Right hindlimb (tissue), 1 donor: ENCODE data around the gene TRIP12.
A peak's percentile ranks its signal among the peaks of the same experiment; 100 is the strongest.
"Not testable (repeated sequence)": the region's sequence is repeated elsewhere in the genome, so short reads cannot be mapped to it uniquely, and the experiment has no call there.

Experiments used
- DNase-seq: peaks from one replicate; pipeline ENCODE4 v3.0.0-alpha.2; 2018

TRIP12 gene

DNA sequence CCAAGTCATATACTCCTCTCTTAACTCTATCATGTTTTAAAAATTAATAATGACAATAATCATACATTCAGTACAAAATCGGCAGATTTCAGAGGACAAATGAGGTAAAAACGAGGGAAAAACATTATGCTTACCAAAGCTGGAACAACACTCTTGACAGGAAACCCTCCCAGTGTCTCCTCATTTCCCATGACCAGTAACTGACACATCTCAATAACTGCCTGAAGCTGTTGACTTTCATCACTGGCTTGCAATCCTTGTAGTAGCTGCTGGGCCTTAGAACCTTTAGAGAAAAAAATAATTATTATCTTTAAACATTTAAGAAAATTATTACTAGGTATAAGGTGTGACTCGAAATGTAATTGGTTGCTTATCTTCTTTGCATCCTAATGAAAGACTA, 103.6 kb downstream of the TRIP12 start:
- DNase-seq, result no peak

DNA sequence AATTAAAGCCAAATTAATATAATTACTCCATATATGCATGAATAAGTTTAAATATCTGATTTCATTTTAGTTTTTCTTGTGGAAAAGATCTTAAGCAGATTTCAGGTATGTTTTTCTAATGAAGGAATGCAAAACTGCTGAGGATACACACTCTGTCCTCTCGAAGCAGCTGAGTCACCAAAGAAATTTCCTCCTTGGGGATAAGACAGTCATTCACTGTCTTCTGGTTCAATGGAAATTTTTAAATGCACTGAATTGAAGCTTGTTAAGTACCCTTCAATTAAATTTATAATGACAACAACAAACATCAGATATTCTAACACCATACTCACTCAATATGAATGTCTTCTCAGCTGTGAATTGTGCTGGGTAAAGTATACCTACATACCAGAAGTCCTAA, 106.0 kb downstream of the TRIP12 start:
- no peak for DNase-seq

DNA sequence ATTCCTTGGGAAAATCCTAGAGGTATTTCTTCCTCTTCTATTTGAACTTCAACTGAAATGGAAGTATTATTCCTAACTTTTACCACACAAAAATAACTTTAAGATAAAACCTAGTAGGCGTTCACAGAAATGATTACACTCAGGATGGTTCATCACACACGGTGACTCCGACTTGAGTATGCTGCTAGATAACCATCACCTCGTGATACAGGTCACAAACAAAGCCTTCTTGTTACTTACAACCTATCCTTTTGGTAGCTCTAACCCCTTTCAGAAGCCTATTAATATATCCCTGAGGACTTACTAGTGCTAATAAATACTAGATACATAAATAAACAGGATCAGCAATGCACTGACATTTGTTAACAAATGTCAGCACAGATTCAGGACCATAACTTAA, 106.5 kb downstream of the TRIP12 start:
- no peak for DNase-seq

DNA sequence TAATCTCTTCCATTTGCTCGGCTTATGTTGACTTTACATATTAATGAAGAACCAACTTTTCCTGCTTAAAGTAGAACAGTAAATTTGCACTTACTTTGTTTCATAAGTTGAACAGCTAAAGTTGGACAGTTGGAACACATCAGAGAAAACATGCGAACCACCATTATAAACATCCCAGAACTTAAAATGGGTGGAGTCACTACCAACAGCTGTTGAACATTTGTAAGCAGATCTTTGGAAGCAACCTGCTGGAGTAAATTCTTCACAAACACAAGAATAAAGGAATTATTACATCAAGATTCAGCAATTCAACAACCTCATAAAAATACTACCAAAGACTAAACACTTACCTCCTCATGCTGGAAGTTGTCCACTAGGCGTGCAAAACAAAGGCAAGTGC, 111.0 kb downstream of the TRIP12 start:
- DNase-seq, result no peak

DNA sequence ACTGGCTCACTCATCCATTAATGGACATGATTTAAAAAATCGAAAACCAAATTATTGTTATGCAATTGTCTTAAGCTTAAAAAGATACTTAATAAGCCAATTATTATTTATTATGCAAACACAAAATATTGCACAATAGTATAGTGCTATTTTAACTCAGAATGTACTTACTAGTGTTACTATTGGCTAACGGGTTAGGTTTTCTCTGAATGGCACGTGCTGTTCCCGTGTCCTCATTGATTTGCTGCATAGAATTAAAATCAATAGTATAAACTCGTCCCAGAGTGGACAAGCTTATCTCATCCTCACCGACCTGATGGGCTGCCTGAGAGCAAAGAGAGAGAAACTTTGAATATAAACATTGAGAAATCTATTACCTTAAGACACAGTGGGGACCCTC, 116.2 kb downstream of the TRIP12 start:
- no peak for DNase-seq

DNA sequence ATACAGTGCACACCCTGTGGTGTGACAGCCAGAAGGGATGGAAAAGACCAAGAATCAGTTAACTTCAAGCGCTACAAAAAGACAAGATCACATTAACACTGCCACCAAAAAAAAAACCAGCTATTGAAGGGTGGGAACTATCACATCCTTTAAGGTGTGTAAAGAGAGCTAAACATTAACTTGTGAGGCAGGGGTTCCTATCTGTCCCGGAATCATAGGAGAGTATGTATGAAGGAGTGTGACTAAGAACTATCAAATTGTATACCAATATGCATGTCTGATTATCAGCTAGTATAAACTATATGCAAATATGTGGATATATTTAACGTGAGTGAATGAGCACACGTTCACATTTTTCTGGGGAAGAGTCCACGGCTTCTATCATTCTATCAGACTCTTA, 119.0 kb downstream of the TRIP12 start:
- no peak for DNase-seq

DNA sequence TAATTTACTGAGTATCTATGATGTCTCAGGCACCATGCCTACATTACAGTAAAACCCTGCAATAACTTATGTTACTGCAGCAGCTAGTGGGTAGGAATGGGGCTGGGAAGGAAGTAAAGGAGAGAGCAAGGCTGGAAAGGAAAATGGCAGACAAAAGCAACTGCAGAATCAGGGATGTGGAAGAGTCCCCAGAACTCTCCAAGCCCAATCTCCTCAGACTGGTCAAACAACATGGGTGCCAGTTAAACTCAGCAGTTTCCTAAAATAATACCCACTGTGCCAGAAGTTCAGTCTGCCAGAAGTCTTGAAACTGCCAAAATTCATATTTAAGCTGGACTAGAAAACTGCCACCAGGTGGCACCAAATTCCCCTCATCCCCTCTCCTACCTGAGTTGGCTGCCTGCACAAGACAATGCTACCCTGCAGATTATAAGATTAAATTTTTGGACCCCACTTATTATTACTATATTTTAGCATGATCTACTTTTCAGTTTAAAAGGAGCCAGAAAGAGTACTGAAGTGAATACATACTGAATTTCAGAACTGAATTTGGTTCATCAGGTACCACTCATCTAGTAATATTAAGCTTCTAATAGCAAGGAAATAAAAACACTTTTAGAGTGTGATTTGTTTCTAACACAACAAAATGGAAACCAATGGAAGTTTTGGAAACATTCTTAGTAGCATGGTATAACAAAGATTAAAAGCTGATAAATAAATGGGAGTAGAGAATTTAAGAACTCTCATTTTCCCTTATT, 120.6 kb downstream of the TRIP12 start:
- peak; percentile 56 for DNase-seq

DNA sequence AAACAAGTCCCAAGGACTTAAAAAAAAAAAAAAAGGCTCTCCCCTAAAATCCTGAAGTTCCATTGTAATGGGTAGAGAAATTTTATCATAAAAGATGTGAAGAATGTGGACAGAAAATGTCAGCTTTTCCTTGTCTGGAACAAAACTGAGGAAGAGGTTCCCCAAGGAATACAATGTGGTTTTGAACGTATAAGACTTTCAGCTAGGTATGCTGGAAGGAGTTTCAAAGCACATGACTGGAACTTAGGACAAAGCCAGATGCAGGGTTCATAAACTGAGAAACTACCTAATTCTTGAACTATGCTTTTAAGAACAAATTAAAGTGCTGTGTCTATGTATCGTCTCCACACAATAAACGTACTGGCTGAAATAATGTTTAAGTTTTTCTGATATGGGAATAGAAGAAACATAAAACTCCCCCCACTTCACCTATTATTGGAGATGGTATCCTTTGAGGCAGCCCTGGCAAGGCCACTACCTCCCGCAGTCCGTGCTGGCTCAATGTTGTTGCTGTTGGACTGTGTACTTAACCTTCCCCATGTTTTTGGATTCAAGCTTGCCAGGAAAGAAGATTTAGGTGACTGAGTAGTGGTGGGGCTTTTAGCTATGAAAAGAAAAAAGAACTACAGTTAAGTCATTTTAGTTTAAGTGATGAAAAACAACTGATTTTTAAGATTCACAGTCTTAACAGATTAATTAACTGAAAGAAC, 123.2 kb downstream of the TRIP12 start:
- peak; percentile 49 for DNase-seq

DNA sequence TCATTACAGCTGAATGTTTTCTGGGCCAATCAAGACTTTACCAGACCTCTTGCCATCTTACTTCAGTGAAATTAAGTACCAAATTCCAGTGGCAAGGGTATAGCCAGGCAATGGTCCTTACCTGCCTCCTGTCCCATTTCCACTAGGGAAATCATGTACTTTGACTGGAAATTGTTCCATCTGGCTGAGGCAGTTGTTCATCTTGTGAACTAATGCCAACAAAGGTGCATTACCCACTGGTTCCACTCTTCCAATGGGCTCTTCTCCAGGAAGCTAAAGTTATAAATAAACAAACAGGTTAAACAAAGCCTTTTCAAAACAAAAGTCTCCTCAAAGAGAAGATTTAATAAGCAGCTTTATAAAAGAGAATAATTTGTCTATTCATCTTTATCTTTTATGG, 126.8 kb downstream of the TRIP12 start:
- no peak for DNase-seq

DNA sequence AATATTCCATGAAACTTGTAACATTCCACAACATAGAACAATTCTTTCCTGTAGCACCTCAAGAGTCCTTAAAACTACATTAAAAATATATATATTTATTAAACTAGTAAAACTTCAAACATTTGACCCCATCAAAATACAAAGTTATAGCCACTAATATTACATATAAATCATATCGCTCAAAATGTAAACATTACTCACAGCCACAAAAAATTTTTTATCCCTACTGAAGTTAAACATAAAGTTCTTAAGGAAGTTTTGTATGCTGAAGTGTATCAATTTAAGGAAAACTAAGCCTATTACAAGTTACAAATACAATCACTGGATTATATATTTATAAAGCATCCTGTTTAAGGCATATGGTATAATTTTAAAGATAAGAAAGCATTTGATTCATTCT, 127.2 kb downstream of the TRIP12 start:
- no peak for DNase-seq

DNA sequence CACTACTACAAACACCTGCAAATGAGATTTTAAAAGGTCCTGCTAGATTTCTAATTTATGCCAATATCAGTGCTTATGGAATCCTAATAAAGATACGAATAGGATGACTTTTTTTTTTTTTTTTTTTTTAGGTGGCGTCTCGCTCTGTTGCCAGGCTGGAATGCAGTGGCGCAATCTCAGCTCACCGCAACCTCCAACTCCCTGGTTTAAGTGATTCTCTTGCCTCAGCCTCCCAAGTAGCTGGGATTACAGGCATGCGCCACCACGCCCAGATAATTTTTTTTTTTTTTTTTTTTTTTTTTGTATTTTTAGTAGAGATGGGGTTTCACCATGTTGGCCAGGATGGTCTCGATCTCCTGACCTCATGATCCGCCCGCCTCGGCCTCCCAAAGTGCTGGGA, 135.5 kb downstream of the TRIP12 start:
- not testable (repeated sequence) for DNase-seq

DNA sequence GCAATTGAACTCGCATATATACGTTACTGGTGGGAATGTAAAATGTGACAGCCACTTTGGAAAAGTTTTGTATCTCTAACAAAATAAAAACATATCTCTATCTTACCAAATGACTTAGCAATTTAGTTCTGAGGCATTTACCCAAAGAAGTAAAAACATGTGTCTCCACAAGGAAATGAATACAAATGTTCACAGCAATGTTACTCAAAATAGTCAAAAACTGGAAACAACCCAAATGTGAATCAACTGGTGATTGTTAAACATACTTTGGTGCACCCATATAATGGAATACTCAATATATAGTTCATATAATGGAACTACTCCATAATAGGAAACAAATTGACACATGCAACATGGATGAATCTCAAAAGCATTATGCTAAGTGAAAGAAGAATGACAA, 137.0 kb downstream of the TRIP12 start:
- no peak for DNase-seq

DNA sequence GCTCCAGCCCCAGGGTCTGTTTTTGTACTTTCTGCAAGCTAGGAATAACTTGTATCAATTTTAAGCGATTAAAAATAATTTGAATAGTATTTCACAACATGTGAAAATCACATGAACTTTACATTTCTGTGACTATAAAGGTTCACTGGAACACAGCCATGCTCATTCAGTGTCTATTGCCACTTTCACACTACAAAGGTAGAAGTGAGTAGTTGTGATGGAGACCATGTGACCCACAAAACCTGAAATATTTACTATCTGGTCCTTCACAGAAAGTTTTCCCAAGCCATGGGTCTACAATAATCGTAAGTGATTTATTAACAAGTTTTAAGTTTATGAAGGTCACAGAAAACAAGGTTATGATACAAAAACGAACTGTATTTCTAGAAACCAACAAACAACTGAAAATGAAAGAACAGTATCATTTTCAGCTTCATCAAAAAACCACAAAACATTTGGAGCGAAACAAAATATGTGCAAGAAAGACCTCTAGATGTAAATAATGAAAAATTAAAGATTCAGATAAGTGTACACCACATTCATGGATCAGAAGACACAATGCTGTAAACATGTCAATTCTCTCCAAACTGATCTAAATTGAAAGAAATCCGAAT, 138.6 kb downstream of the TRIP12 start:
- DNase-seq, result no peak

DNA sequence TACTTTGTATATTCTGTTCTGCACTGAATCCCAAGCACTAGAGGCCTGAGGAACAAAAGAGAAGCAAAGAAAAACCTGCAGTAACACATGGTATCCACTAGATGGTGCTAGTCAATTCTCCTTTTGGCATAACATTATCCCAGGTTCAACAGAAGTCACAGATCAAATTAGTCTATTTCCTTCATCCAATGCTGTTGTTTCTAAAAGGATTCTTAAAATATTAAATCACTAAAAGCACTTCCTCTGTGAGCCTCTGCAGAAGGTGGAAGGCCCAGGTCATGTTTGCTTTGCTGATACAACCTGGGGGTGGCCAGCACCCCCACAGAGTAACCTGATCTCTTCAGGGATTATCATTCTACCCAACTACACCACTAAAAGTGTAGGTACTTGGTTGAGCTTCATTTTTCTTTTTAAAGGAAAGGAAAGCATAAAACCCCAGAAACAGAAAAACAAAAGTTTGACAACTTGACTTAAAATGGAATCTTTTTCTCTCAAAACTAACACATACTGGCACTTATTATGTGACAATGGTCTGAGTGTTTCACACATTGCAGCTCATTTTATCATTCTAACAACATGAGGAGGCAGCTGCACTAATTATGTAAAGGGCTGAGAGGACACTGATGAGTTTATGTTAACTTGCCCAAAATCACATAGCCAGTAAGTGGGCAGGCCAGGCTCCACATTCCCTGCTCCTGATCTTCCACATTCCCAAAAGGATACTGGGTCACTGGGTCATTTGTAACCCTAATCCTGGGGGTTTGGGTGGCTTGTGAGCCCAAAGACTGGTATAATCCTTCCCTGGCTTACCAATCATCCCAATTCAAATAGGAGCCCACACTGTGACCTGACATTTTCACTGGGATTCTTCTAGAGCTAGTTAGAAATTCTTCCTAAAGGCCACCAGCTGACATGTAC, 140.7 kb downstream of the TRIP12 start:
- no peak for DNase-seq

DNA sequence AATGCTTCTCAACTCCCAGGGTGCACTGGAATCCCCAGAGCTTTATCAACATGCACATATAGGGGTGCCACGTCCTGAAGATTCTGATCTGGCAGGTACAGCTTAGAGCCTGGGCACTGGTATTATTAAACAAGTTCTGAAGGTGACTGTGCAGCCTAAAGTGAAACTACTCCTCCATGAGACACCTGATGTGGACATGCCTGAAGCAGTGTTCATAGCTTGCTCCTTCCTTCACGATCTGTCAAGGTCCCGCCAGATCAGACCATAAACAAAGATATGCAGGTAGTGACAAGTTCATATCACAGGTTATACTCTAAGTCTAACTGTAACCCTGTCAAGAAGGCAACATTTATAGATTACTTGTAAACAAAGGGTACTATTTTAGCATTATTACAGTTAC, 142.2 kb downstream of the TRIP12 start:
- no peak for DNase-seq

DNA sequence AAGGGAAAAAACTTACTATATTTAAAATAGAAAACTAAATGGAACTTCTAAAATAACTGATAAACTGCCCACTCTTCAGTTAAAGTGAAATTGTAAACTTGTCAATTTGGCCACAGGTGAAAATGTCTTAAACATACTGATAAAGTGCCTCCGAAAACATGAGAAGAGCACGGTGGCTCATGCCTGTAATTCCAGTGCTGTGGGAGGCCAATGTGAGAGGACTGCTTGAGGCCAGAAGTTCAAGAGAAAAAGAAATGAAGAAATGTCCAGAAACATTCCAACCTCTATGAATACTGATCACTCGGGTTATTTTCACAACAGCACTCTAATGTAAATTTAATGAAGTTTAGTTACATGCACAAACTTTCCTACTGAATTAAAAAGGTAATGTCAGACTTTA, 144.1 kb downstream of the TRIP12 start:
- no peak for DNase-seq

DNA sequence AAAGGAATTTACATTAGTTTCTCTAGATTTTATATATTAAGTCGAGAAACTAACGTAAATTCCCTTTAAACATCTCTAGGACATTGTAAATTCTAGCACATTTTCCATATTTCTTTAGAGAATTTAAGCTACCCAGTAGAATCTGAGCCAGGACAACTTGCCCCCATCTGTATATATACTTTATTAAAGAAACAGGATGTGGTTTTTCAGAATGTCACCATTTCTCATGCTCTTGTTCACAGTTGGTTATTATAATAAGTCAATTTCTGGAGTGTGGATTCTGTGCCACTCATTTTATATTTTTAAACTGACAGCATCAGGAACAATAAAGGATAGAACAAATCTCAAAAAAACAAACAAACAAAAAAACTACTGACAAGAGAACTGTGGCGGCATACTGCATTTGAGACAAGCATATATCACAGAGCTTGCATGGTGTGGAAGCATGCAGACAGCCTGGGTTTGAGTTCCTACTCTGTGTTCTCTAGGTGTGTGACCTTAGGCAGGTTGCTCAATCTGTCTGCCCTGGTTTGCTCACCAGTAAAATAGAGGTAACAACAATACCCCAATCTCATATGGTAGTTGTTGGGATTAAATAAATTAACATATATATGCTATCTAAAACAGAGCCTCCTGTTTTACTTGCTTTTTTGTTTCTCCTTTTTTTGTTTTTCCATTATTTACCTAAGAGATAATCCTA, 146.0 kb downstream of the TRIP12 start:
- DNase-seq, result no peak

DNA sequence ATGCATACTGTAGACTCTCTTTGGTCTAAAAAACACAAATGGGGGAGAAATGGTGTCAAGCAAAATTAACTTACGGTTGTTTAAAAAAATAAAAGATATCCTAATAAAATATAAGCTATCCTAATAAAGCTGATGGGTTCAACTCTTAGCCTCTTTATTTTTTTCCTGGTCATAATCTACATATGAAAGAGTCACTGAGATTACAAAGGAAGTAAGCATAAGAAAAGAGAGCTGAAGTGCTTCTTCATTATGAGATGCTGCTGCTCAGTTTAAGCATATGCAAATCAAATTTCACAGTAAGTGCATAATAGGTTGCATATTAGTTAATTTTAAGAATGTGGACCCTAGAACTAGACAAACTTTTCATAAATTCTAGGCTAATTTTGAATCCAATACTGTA, 147.6 kb downstream of the TRIP12 start:
- DNase-seq, result no peak

DNA sequence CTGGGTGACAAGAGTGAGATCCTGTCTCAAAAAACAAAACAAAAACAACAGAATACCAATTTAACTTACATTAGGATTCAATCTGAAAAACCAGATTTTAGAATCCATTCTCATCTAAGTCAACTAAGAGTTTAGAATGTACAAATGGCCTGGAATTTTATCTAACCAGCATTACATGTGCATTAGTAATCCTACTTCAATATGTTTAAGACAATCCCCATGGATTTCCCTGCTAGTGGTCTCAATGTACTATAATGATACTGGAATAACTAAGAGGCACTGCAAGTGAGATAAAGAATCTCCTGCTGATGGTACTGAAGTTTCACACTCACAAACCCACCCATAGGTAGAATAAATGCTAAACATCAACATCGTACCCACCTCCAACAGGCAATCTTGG, 153.6 kb downstream of the TRIP12 start:
- no peak for DNase-seq

DNA sequence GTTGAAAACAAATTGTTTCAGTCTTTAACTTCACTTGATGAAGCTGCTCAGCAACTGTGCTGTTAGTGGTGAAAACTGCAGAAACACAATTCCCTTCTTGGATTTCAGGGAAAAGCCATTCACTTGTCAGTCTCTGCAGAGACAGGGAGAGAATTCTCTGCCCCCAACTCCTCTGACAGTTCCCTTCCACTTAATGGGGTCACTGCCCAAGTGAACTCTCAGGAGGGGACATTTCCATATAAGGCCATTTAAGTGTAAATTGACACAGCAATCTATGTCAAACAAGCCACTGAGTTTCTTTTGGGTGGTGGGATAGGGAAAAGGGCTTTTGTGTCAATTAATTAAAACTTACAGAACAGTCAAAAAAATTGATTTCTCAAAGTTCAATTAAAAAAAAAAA, 156.1 kb downstream of the TRIP12 start:
- no peak for DNase-seq

DNA sequence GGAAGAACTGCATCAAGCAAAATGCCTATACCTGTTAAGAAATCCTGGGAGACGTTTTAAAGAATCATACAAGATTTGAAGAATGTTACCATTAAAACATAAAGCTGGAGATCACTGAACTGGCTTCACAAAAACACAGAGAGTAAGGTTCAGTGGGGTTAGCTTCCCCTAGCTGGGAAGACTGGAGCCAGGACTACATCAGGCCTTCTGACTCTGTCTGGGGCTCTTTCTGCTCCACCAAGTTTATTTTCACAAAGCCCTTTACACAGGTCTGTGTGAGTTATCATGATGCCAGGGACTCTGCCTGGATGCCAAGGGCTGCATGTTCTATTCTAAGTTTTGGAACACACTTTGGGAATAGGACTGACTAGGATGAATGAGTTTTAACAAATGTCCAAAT, 160.1 kb downstream of the TRIP12 start:
- DNase-seq, result no peak

DNA sequence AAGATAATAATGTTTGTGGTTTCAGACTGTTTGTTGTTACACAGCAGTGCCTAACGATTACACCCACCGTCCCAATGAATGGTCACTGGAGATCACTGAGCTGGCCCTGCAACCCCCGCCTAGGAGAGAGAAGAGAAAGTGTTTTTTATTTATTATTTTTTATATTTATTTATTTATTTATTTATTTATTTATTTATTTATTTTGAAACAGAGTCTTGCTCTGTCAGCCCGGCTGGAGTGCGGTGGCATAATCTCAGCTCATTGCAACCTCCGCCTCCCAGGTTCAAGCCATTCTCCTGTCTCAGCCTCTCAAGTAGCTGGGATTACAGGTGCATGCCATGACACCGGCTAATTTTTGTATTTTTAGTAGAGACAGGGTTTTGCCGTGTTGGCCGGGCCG, 164.3 kb downstream of the TRIP12 start:
- not testable (repeated sequence) for DNase-seq
